CD8-positive, alpha-beta memory T cell (primary cell): ENCODE results near the gene RENBP. TPM values are rescaled to one million over a fixed set of nuclear protein-coding genes. Genes with fewer than 3 reads are reported as not detected.

Experiments
- CTCF ChIA-PET: fragments of 350-600 bp; sonication (Branson Sonifier 250); formaldehyde crosslinking; loops from one replicate; lab custom pipeline; 2021; ENCODE audit warnings: antibody characterized with exemption; lab: Charles Lee
- POLR2A ChIA-PET: fragments of 350-600 bp; sonication (Branson Sonifier 250); formaldehyde crosslinking; loops from one replicate; lab custom pipeline; 2021; ENCODE audit warnings: antibody characterized with exemption; lab: Charles Lee
- DNase-seq, 5 donors: peaks; one replicate each; pipeline versions ENCODE4 v3.0.0 to v3.0.0-alpha.2; 2020 to 2022; ENCODE audit warnings: mixed read lengths in 1 of 5
- H3K27ac ChIP-seq: one replicate; pipeline ENCODE4 v1.7.0; 2013; ENCODE audit warnings: low read depth, mild to moderate bottlenecking, low read length, moderate library complexity
- H3K27me3 ChIP-seq: 2 replicates; pipeline ENCODE4 v1.7.0; 2013; ENCODE audit warnings: low read length, mild to moderate bottlenecking; ENCODE audit not compliant: insufficient read depth, poor library complexity, severe bottlenecking
- H3K36me3 ChIP-seq: 2 replicates; pipeline ENCODE4 v1.7.0; 2013; ENCODE audit warnings: mild to moderate bottlenecking, low read length, moderate library complexity; ENCODE audit not compliant: insufficient read depth
- H3K4me1 ChIP-seq: 2 replicates; pipeline ENCODE4 v1.7.0; 2013; ENCODE audit warnings: mild to moderate bottlenecking, low read length, moderate library complexity; ENCODE audit not compliant: insufficient read depth
- H3K4me3 ChIP-seq: 2 replicates; pipeline ENCODE4 v1.7.0; 2013; ENCODE audit warnings: mild to moderate bottlenecking, low read length
- H3K9me3 ChIP-seq: 2 replicates; pipeline ENCODE4 v1.7.0; 2013; ENCODE audit warnings: mild to moderate bottlenecking, low read length
- H3K27ac Mint-ChIP-seq, 8 donors: one replicate each; pipeline ENCODE4 v1.8.0; 2020 to 2021; ENCODE audit warnings: mixed read lengths in 8 of 8, mild to moderate bottlenecking in 6 of 8, inconsistent platforms in 3 of 8, moderate library complexity in 3 of 8
- H3K27me3 Mint-ChIP-seq, 2 donors: one replicate each; pipeline ENCODE4 v1.8.0; 2020 to 2021; ENCODE audit warnings: mixed read lengths in 2 of 2, mild to moderate bottlenecking in 1 of 2, moderate library complexity in 1 of 2
- H3K36me3 Mint-ChIP-seq, 3 donors: one replicate each; pipeline ENCODE4 v1.8.0; 2020 to 2021; ENCODE audit warnings: mixed read lengths in 3 of 3, inconsistent platforms in 1 of 3, mild to moderate bottlenecking in 1 of 3
- H3K4me1 Mint-ChIP-seq, 3 donors: one replicate each; pipeline ENCODE4 v1.8.0; 2020 to 2021; ENCODE audit warnings: mixed read lengths in 3 of 3, inconsistent platforms in 1 of 3, mild to moderate bottlenecking in 1 of 3
- H3K4me3 Mint-ChIP-seq, 7 donors: one replicate each; pipeline ENCODE4 v1.8.0; 2020 to 2021; ENCODE audit warnings: mixed read lengths in 7 of 7, mild to moderate bottlenecking in 6 of 7, moderate library complexity in 4 of 7, inconsistent platforms in 2 of 7
- H3K9me3 Mint-ChIP-seq, 5 donors: one replicate each; pipeline ENCODE4 v1.8.0; 2020 to 2022; ENCODE audit warnings: mixed read lengths in 5 of 5, mild to moderate bottlenecking in 3 of 5, moderate library complexity in 2 of 5, inconsistent platforms in 1 of 5
- polyA plus RNA-seq: library from polyadenylated mRNA; unstranded; fragments of 300-500 nt; fragmentation: Illumina TruSeq; gene quantifications from one replicate; pipeline ENCODE4 v1.2.3, GENCODE V29; 2021
- total RNA-seq, 2 experiments: library from RNA; stranded (reverse); gene quantifications; one replicate each; pipeline ENCODE4 v1.2.3, GENCODE V29; 2021

RENBP gene
- total RNA-seq: 1 to 10 TPM; 3.5 to 4.6 TPM
- polyA plus RNA-seq: not detected

GRCh38 chrX:153944140-153944799 is at the start of gene RENBP:
Gene RENBP, minus strand, starts transcription at chrX:153944643. Its CDS starts 33 bp downstream, at chrX:153944610.
- Mint-ChIP-seq H3K9me3 (no peaks in the 10 kb centered on the region), H3K27me3 (peaks cover 0 to 2% of the 10 kb centered on the region in 2 donors), H3K27ac (peak within 1 kb of the TSS in 5 of 8 donors; percentile 34 to 83 (median 54)), H3K4me1 (peaks cover 12 to 15% (median 13%) of the 10 kb centered on the region in 3 donors), H3K36me3 (peaks cover 0 to 5% (median 1%) of the 10 kb centered on the region in 3 donors), H3K4me3 (peak within 1 kb of the TSS; percentile 64 to 81 (median 67))
- CTCF ChIA-PET: interaction anchor here (10.4 kb wide), 1 partner anchor 19 kb away, joined by 230 read pairs; the partner anchor contains the start of gene ARHGAP4
- H3K4me1 ChIP-seq: peaks cover 13% of the 10 kb centered on the region
- DNase-seq: peak in 3 of 5 donors; percentile 19 to 55 (median 21)
- H3K36me3 ChIP-seq: no peaks in the 10 kb centered on the region
- H3K4me3 ChIP-seq: peak within 1 kb of the TSS; percentile 45
- POLR2A ChIA-PET: interaction anchor here (1.1 to 1.2 kb wide), 2 partner anchors 20 to 1003 kb away, joined by 5 read pairs; no protein-coding TSS in a partner anchor
- peak within 1 kb of the TSS; percentile 51 for H3K27ac ChIP-seq
- H3K9me3 ChIP-seq: no peaks in the 10 kb centered on the region
- no peaks in the 10 kb centered on the region for H3K27me3 ChIP-seq

DNA sequence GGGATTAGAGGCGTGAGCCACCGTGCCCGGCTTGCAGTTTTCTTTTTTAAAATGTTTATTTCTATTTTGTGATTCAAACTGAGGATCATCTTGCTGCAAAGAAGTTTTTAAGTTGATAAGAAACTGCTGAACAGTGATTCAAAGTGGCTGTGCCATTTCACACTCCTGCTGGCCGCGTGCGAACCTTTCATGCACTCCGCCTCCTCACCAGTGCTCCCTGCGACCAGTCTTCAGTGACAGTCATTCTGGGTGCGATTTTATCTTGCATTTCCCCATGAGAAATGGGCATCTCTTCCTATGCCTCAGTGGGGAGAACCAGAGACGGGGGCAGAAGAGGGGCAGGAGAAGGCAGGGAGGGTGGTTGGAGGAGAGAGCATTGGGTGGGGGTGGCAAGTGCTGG is 49.5 kb upstream of the RENBP start:
- POLR2A ChIA-PET: interaction anchor here (0.7 kb wide), 1 partner anchor 492 kb away, joined by 8 read pairs; the partner anchor contains the start of gene UBL4A
- no peak for DNase-seq
- Histone ChIP-seq H3K4me1 (peaks cover 12% of the 10 kb centered on the region), H3K27me3 (no peaks in the 10 kb centered on the region), H3K27ac (no peak overlapping the region), H3K4me3 (no peak overlapping the region), H3K9me3 (no peaks in the 10 kb centered on the region), H3K36me3 (no peaks in the 10 kb centered on the region)
- Mint-ChIP-seq H3K36me3 (peaks cover 0 to 2% (median 0%) of the 10 kb centered on the region in 3 donors), H3K27me3 (peaks cover 0 to 10% of the 10 kb centered on the region in 2 donors), H3K27ac (no peak overlapping the region), H3K4me1 (peaks cover 12 to 16% (median 13%) of the 10 kb centered on the region in 3 donors), H3K4me3 (no peak overlapping the region), H3K9me3 (no peaks in the 10 kb centered on the region)
- CTCF ChIA-PET: interaction anchor here (1.2 kb wide), 1 partner anchor 18 kb away, joined by 5 read pairs; no protein-coding TSS in a partner anchor

DNA sequence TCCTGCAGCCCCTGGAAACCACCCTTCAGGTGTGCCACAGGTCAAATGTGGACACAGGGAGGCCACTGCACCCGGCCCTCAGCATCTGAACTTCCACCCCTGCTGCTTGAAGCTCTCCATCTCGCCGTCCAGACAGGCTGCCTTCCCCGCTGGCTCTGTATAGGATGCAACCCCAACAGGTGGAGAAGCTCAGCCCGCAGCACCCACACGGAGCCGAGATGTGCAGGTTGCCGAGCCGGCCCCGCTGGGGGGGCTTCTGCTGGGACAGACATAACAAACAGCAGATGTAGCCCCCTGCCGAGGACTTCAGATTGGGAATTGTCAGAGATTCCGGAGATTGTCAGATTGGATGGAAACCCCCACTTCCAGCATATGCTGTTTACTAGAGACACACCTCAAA is 48.6 kb upstream of the RENBP start:
- peak overlapping the region in 1 of 7 donors; percentile 70 for H3K4me3 Mint-ChIP-seq
- H3K27me3 Mint-ChIP-seq: peaks cover 0 to 10% of the 10 kb centered on the region in 2 donors
- POLR2A ChIA-PET: interaction anchor here (1.0 kb wide), 1 partner anchor 11 kb away, joined by 5 read pairs; no protein-coding TSS in a partner anchor
- H3K9me3 Mint-ChIP-seq: no peaks in the 10 kb centered on the region
- H3K27ac Mint-ChIP-seq: no peak overlapping the region
- H3K4me1 ChIP-seq: peaks cover 12% of the 10 kb centered on the region
- no peaks in the 10 kb centered on the region for H3K9me3 ChIP-seq
- no peak for DNase-seq
- CTCF ChIA-PET: interaction anchor here (0.8 to 1.2 kb wide), 2 partner anchors 19 to 25 kb away, joined by 3 to 5 read pairs; no protein-coding TSS in a partner anchor
- peaks cover 13 to 16% (median 14%) of the 10 kb centered on the region in 3 donors for H3K4me1 Mint-ChIP-seq
- no peak overlapping the region for H3K4me3 ChIP-seq
- peaks cover 0 to 2% (median 0%) of the 10 kb centered on the region in 3 donors for H3K36me3 Mint-ChIP-seq
- H3K36me3 ChIP-seq: no peaks in the 10 kb centered on the region
- no peak overlapping the region for H3K27ac ChIP-seq
- H3K27me3 ChIP-seq: no peaks in the 10 kb centered on the region

DNA sequence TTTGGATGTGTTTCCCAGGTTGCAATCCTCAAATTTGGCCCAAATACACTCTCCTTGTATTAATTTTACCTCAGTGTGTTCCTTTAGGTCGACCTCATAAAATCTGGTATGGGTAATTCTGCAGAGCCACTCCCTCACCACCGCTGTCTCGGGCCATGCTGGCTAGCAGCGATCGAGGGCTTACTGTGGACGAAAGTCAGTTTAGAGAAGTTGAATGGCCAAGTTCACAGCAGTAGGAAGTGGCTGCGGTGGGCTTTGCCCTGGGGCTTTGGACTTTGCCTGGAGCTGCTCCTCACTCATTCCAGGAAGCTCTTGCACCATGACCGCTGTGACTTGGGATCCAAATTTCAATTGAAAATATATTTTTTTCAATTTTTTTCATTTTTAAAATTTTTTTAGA is 47.7 kb upstream of the RENBP start:
- peaks cover 0 to 9% of the 10 kb centered on the region in 2 donors for H3K27me3 Mint-ChIP-seq
- no peak overlapping the region for H3K27ac Mint-ChIP-seq
- no peaks in the 10 kb centered on the region for H3K9me3 Mint-ChIP-seq
- H3K4me1 ChIP-seq: peaks cover 12% of the 10 kb centered on the region
- H3K4me3 Mint-ChIP-seq: no peak overlapping the region
- H3K4me3 ChIP-seq: no peak overlapping the region
- H3K4me1 Mint-ChIP-seq: peaks cover 13 to 16% (median 15%) of the 10 kb centered on the region in 3 donors
- no peak for DNase-seq
- H3K36me3 ChIP-seq: no peaks in the 10 kb centered on the region
- no peaks in the 10 kb centered on the region for H3K27me3 ChIP-seq
- CTCF ChIA-PET: interaction anchor here (0.8 kb wide), 1 partner anchor 24 kb away, joined by 3 read pairs; no protein-coding TSS in a partner anchor
- peaks cover 0 to 2% (median 0%) of the 10 kb centered on the region in 3 donors for H3K36me3 Mint-ChIP-seq
- H3K9me3 ChIP-seq: no peaks in the 10 kb centered on the region
- POLR2A ChIA-PET: interaction anchor here (0.7 to 1.0 kb wide), 2 partner anchors 10 to 11 kb away, joined by 3 to 5 read pairs; no protein-coding TSS in a partner anchor
- H3K27ac ChIP-seq: no peak overlapping the region

DNA sequence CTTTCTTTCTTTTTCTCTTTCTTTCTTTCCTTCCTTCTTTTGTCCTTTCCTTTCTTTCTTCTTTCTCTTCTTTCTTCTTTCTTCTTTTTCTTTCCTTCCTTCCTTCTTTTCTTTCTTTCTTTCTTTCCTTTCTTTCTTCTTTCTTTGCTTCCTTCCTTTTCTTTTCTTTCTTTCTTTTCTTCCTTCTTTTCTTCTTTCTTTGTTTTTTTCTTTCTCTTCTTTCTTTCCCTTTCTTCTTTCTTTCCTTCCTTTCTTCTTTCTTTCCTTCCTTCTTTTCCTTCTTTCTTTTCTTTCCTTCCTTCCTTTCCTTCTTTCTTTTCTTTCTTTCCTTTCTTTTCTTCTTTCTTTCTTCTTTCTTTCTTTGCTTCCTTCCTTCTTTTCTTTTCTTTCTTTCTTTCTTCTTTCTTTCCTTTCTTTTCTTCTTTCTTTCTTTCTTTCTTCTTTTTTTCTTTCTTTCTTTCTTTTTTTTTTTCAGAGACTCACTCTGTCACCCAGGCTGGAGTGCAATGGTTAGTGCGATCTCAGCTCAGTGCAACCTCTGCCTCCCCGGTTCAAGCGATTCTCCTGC is 46.7 kb upstream of the RENBP start:
- H3K27ac Mint-ChIP-seq: peak overlapping the region in 3 of 8 donors; percentile 47 to 77 (median 66)
- Histone ChIP-seq H3K27ac (no peak overlapping the region), H3K27me3 (no peaks in the 10 kb centered on the region), H3K9me3 (no peaks in the 10 kb centered on the region), H3K36me3 (no peaks in the 10 kb centered on the region), H3K4me1 (peaks cover 20% of the 10 kb centered on the region), H3K4me3 (no peak overlapping the region)
- ChIA-PET POLR2A (no interaction called here), CTCF (no interaction called here)
- H3K4me1 Mint-ChIP-seq: peaks cover 13 to 20% (median 16%) of the 10 kb centered on the region in 3 donors
- H3K27me3 Mint-ChIP-seq: peaks cover 0 to 7% of the 10 kb centered on the region in 2 donors
- no peaks in the 10 kb centered on the region for H3K9me3 Mint-ChIP-seq
- H3K4me3 Mint-ChIP-seq: no peak overlapping the region
- no peak for DNase-seq
- peaks cover 0 to 2% (median 0%) of the 10 kb centered on the region in 3 donors for H3K36me3 Mint-ChIP-seq

GRCh38 chrX:153989973-153990655 is 45.7 kb upstream of the RENBP start:
- Mint-ChIP-seq H3K27me3 (peaks cover 0 to 7% of the 10 kb centered on the region in 2 donors), H3K4me3 (peak overlapping the region in 2 of 7 donors; percentile 34 to 58), H3K4me1 (peaks cover 13 to 25% (median 16%) of the 10 kb centered on the region in 3 donors), H3K27ac (peak overlapping the region; percentile 3 to 94 (median 74)), H3K36me3 (peaks cover 0 to 2% (median 0%) of the 10 kb centered on the region in 3 donors), H3K9me3 (no peaks in the 10 kb centered on the region)
- Histone ChIP-seq H3K27ac (no peak overlapping the region), H3K36me3 (no peaks in the 10 kb centered on the region), H3K4me1 (peaks cover 22% of the 10 kb centered on the region), H3K27me3 (no peaks in the 10 kb centered on the region), H3K4me3 (no peak overlapping the region), H3K9me3 (no peaks in the 10 kb centered on the region)
- ChIA-PET CTCF (no interaction called here), POLR2A (interaction anchor here (0.6 to 0.7 kb wide), 2 partner anchors 8 to 19 kb away, joined by 4 read pairs; partner anchors contain the start of gene HCFC1)
- DNase-seq: peak in 2 of 5 donors; percentile 24 to 47

- ChIA-PET POLR2A (interaction anchor here (0.6 kb wide), 1 partner anchor 14 kb away, joined by 3 read pairs; no protein-coding TSS in a partner anchor), CTCF (no interaction called here)
- no peak overlapping the region for H3K4me3 Mint-ChIP-seq
Observed at GRCh38 chrX:153988493-153988892, 44.0 kb upstream of the RENBP start.

More at GRCh38 chrX:153988493-153988892, 44.0 kb upstream of the RENBP start:
- H3K36me3 ChIP-seq: no peaks in the 10 kb centered on the region
- no peaks in the 10 kb centered on the region for H3K9me3 ChIP-seq
- H3K27ac ChIP-seq: no peak overlapping the region
- peaks cover 0 to 7% of the 10 kb centered on the region in 2 donors for H3K27me3 Mint-ChIP-seq
- H3K27me3 ChIP-seq: no peaks in the 10 kb centered on the region
- peaks cover 38% of the 10 kb centered on the region for H3K4me1 ChIP-seq
- peak overlapping the region in 3 of 8 donors; percentile 24 to 53 (median 47) for H3K27ac Mint-ChIP-seq
- no peak for DNase-seq
- H3K4me3 ChIP-seq: no peak overlapping the region
- H3K4me1 Mint-ChIP-seq: peaks cover 25 to 38% (median 29%) of the 10 kb centered on the region in 3 donors
- no peaks in the 10 kb centered on the region for H3K9me3 Mint-ChIP-seq
- peaks cover 0 to 2% (median 0%) of the 10 kb centered on the region in 3 donors for H3K36me3 Mint-ChIP-seq
